Progenitor cell of endocrine pancreas (in vitro differentiated cells): ENCODE results near the gene HAPLN3. TPM values are rescaled to one million over a fixed set of nuclear protein-coding genes. Genes with fewer than 3 reads are reported as not detected.
A peak's percentile ranks its signal among the peaks of the same experiment; 100 is the strongest.

Experiments used
- DNase-seq: peaks from one replicate; pipeline ENCODE4 v3.0.0; 2021; ENCODE audit warnings: low spot score; ENCODE audit not compliant: unreplicated experiment
- H3K27ac Mint-ChIP-seq: 2 replicates; pipeline ENCODE4 v1.8.0; 2021; ENCODE audit warnings: mild to moderate bottlenecking, moderate library complexity, mixed read lengths
- H3K27me3 Mint-ChIP-seq: 2 replicates; pipeline ENCODE4 v1.8.0; 2021; ENCODE audit warnings: mixed read lengths
- H3K36me3 Mint-ChIP-seq: 2 replicates; pipeline ENCODE4 v1.8.0; 2022; ENCODE audit warnings: mixed read lengths; ENCODE audit not compliant: insufficient read depth
- H3K4me1 Mint-ChIP-seq: 2 replicates; pipeline ENCODE4 v1.8.0; 2021; ENCODE audit warnings: low read depth, mixed read lengths
- H3K4me3 Mint-ChIP-seq: 2 replicates; pipeline ENCODE4 v1.8.0; 2021; ENCODE audit warnings: low read depth, mild to moderate bottlenecking, moderate library complexity, mixed read lengths
- H3K9me3 Mint-ChIP-seq: 2 replicates; pipeline ENCODE4 v1.8.0; 2021; ENCODE audit warnings: low read depth, mixed read lengths
- CTCF ChIP-seq: fragments of 200-600 bp; sonication (generic); IDR thresholded peaks from one replicate; pipeline ENCODE4 v1.5.0; 2021; ENCODE audit warnings: antibody characterized with exemption, mild to moderate bottlenecking; ENCODE audit not compliant: unreplicated experiment
- total RNA-seq: library from RNA; stranded (reverse); gene quantifications from 2 replicates; pipeline ENCODE4 v1.2.1, GENCODE V29; 2021

The HAPLN3 gene
- total RNA-seq, 1 donor from 2014 or later, result 8.4 TPM

DNA sequence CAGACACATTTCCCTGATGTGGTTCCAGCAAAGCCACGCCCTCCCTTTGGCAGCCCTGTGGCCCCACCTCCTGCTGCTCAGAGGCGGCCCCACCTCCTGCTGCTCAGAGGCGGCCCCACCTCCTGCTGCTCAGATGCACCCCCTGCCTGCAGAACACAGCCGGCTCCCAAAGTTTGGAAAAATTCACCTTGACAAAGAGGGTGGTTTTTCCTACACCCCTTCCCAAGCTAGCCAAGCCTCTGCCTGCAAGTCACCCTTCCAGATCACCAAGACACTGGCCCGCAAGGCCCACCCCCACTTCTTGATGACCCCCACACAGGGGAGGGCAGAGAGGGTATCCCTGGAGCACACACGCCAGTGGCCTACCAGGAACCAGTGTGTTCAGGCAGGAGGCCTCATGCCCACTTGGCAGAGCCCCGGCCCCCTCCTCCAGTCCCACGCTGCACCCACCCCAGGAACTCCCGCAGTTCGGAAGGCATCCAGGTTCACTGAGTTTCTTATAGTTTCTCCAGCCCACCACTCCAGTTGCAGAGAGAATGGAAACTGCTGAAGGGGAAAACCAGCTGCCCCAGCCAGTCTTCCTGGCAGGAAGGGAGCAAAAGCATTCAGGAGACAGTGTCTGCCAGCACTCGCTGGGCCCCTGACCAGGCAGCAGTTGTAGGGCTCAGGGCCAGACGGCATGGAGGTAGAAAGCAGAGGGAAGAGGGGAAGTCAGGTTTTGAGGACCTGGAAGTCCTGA is 2.3 kb upstream of the HAPLN3 start:
- peak; percentile 80 for DNase-seq
- H3K27me3 Mint-ChIP-seq, result peaks cover 8% of the 10 kb centered on the region
- H3K9me3 Mint-ChIP-seq, result no peaks in the 10 kb centered on the region
- peak overlapping the region; percentile 92 for H3K27ac Mint-ChIP-seq
- H3K36me3 Mint-ChIP-seq, result peaks cover 9% of the 10 kb centered on the region
- TF ChIP-seq CTCF, result peak; percentile 60
- H3K4me3 Mint-ChIP-seq, result no peak overlapping the region
- peaks cover 20% of the 10 kb centered on the region for H3K4me1 Mint-ChIP-seq

DNA sequence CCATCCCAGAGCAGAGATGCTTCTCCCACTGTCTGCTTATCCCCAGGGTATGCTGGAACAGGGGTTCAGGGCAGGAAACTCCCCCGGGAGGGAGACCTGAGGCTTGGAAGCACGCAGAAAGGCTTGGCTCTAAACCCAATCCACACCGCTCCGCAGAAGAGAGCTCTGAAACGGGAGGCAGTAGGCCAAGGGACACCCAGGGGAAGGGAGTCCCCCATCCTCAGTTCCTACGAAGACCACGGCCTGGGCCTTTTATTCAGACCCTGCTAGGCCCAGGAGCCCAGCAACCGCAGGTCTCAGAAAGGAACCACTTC is 1.8 kb upstream of the HAPLN3 start:
- Mint-ChIP-seq H3K4me3 (no peak overlapping the region), H3K27ac (no peak overlapping the region), H3K9me3 (no peaks in the 10 kb centered on the region), H3K36me3 (peaks cover 9% of the 10 kb centered on the region), H3K4me1 (peaks cover 20% of the 10 kb centered on the region), H3K27me3 (peaks cover 8% of the 10 kb centered on the region)
- no peak for DNase-seq
- TF ChIP-seq CTCF, result no peak

DNA sequence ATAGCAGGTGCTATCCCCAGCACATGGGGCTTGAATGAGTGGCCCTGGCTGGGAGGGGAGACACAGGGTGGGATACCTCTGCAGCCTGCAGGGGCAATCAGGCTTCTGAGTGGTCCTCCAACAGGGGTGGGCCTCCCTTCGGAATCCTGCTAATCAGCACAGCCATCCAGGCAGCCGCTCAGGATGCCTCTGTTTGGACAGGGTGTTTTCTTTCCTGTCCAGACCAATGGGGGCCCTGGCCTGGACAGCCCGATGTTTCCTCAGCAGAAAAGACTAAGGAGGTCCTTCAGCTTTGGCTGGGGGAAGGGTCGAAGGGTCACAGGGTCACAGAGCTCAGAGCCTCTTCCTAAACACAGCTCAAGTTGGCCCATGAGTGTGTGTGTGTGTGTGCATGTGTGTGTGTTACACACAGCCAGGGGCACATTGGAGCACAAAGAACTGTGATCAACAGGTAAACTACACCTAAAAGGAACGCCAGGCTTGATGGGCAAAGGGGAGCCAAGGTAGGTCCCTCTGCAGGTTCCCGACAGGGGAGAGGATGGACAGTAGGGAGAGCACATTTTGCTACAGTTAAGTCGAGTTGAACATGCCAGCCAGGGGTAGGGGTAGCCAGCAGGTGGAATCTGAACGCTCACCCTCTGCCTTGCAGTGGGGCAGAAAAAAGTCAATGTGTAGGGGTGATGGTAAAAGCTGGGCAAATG is 1.1 kb upstream of the HAPLN3 start:
- Mint-ChIP-seq H3K4me1 (peaks cover 20% of the 10 kb centered on the region), H3K4me3 (peak overlapping the region; percentile 34)
- DNase-seq, result no peak

GRCh38 chr15:88894348-88894818 is 961 bp downstream of the HAPLN3 start:
- Mint-ChIP-seq H3K27ac (peak overlapping the region; percentile 53), H3K4me1 (peaks cover 20% of the 10 kb centered on the region), H3K36me3 (peaks cover 3% of the 10 kb centered on the region), H3K27me3 (peaks cover 8% of the 10 kb centered on the region), H3K4me3 (peak overlapping the region; percentile 47), H3K9me3 (no peaks in the 10 kb centered on the region)
- TF ChIP-seq CTCF, result peak; percentile 92
- DNase-seq, result peak; percentile 76

More for the DNA sequence above, 1.1 kb upstream of the HAPLN3 start:
- no peak overlapping the region for H3K27ac Mint-ChIP-seq
- peaks cover 8% of the 10 kb centered on the region for H3K27me3 Mint-ChIP-seq
- H3K36me3 Mint-ChIP-seq, result peaks cover 6% of the 10 kb centered on the region
- H3K9me3 Mint-ChIP-seq, result no peaks in the 10 kb centered on the region
- TF ChIP-seq CTCF, result no peak

GRCh38 chr15:88891540-88892254 is 3.6 kb downstream of the HAPLN3 start:
- H3K36me3 Mint-ChIP-seq, result no peaks in the 10 kb centered on the region
- TF ChIP-seq CTCF, result no peak
- peaks cover 10% of the 10 kb centered on the region for H3K4me1 Mint-ChIP-seq
- peaks cover 8% of the 10 kb centered on the region for H3K27me3 Mint-ChIP-seq
- no peak overlapping the region for H3K27ac Mint-ChIP-seq
- no peak for DNase-seq
- no peaks in the 10 kb centered on the region for H3K9me3 Mint-ChIP-seq
- H3K4me3 Mint-ChIP-seq, result no peak overlapping the region
